ENCODE results near the gene EPX.

DNA sequence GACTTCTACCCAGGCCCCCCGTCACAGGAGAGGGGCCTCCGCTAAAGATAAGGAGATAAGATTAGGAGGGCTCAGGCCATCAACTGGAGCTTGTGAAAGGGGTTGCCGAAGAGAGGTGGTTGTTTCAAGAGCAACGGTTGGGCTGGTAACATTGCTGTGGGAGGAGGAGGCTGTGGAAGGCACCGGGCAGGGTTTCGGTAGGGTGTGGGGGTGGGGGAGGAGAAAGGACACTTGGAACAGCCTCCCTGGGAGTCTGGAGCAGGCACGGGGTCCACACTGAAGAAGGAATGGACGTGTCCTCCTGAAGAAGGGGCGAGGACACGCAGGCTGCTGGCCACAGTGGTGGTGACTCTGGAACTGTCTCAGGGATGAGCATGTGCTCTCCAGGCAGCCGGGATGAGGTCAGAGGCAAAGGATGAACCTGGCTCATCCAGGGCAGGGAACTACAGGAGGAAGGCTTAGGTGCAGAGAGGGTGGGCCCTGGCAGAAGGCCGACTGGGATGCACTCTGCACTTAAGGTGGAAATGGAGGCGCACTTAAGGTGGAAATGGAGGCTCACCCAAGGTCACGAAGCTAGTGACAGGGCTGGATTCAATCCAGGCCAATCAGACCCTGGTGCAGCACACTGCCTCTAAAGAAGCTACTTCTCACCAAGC lies 1.2 kb upstream of the EPX start:
- TF ChIP-seq GATA3 (IDR thresholded peaks at IDR 0.05; ENCODE audit: low read depth, low read length): no peak
- no peak for TF ChIP-seq GATA2 (IDR thresholded peaks at IDR 0.05; ENCODE audit: low read depth, low read length)
